Measurements from ENCODE around the gene DCLK1. TPM values are rescaled to one million over a fixed set of nuclear protein-coding genes. Genes with fewer than 3 reads are reported as not detected.

The DCLK1 gene
- total RNA-seq, 4 donors from 2014 or later = 10.0 to 41.1 (median 19.5) TPM

DNA sequence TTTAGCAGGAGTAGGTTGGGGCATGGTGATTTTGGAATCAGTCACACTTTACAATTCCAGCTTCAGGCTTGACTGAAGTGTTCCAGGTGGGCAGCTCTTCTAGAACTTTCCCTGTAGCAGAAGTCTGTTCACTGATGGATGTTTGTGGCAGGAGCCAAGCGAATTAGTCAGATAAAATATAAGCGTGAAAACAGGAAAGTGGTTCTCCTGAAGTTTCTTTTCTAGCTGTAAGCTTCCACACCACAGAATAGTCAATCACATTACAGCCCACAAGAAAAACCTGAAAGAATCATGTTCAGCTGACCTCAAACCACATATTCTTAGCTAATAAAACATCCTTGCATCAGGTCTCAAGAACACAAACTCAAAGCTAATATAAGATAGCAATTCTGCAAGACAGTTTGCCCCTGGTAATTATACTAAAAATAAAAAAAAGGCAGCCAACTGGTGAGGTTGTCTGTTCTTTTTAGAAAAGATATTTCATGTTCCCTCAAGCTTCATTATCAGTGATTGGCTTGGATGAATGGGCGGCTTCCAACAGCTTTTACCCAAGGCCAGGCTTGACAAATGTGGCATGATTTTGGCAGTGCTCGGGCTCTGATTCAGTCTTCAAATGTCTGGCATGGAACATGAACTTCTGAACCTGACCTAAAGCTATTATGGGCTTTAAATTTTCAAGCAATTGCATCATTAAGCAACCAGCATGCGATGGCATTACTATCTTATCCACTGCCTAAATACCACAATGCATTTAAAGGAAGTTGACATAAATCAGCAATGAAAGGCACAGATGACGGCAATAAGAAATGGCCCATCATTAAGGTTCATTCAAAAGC lies 136.8 kb downstream of the DCLK1 start:
- WGBS, 2 donors = 38 to 43% methylated on average over 6 of the region's 6 CpGs
- no peak overlapping the region for H3K4me3 ChIP-seq (ENCODE audit: low read depth, poor library complexity, severe bottlenecking)
- no peak for DNase-seq (ENCODE audit: low spot score in 2 of 2)
- no peak for TF ChIP-seq CTCF (IDR thresholded peaks at IDR 0.05)
- TF ChIP-seq POLR2A (IDR thresholded peaks at IDR 0.05) = no peak
- intact Hi-C loops (cut with DNase I; ENCODE audit: low total_unique reads) = no loop called here

DNA sequence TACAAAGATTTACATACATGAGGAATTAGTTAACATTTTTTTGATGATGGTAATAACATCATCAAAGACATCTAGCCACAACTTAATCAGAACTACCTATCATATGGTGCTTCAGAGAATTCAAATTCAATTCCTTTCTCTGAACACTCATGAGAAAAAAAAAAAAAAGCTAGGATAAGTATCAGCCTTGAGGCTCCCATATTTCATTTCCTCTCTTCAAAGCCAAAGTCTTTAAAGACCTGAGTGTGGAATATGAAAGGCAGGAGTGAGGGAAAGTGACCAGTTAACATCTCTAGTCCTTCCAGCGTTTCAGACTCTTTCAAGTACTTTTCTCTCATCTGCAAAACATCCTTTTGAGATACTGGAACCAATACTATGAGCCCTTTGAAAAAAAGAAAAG lies 137.5 kb downstream of the DCLK1 start:
- 8 to 18% methylated on average over 1 of the region's 1 CpG for WGBS, 2 donors
- intact Hi-C loops (cut with DNase I; ENCODE audit: low total_unique reads) = no loop called here
- H3K4me3 ChIP-seq (ENCODE audit: low read depth, poor library complexity, severe bottlenecking) = no peak overlapping the region
- TF ChIP-seq CTCF (IDR thresholded peaks at IDR 0.05) = no peak
- TF ChIP-seq POLR2A (IDR thresholded peaks at IDR 0.05) = no peak
- no peak for DNase-seq (ENCODE audit: low spot score in 2 of 2)

GRCh38 chr13:35992964-35993363 lies 138.2 kb downstream of the DCLK1 start:
- TF ChIP-seq CTCF (IDR thresholded peaks at IDR 0.05) (no peak), POLR2A (IDR thresholded peaks at IDR 0.05) (no peak)
- H3K4me3 ChIP-seq (ENCODE audit: low read depth, poor library complexity, severe bottlenecking) = no peak overlapping the region
- WGBS, 2 donors = 89% methylated on average over 4 of the region's 4 CpGs
- no peak for DNase-seq (ENCODE audit: low spot score in 2 of 2)
- intact Hi-C loops (cut with DNase I; ENCODE audit: low total_unique reads) = no loop called here

- intact Hi-C loops (cut with DNase I; ENCODE audit: low total_unique reads) = no loop called here
- H3K4me3 ChIP-seq (ENCODE audit: low read depth, poor library complexity, severe bottlenecking) = no peak overlapping the region
- no peak for DNase-seq (ENCODE audit: low spot score in 2 of 2)
- TF ChIP-seq POLR2A (IDR thresholded peaks at IDR 0.05) (no peak), CTCF (IDR thresholded peaks at IDR 0.05) (no peak)
- WGBS, 2 donors = 91 to 95% methylated on average over 3 of the region's 3 CpGs
Observed at GRCh38 chr13:35990196-35990595, 141.0 kb downstream of the DCLK1 start.

DNA sequence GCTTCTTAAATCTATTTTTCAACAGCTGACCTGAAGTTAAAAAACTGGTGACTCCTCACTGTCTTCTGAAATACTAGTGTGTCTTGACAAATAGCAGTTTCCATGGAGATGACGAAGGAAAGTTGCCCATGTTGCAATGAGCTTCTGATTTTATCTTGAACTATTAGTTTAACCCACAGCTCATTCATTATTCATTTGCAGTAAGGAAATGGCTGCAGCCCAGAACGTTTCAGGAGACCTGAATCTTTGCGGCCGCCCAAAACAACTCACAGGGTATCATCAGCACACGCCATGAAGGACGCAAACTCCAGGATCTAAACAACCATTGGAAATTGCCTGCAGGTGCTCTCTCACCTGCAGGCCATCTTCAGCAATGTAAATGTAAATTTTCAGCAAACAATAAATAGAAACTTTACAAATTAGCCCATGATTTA lies 142.5 kb downstream of the DCLK1 start:
- no peak overlapping the region for H3K4me3 ChIP-seq (ENCODE audit: low read depth, poor library complexity, severe bottlenecking)
- TF ChIP-seq POLR2A (IDR thresholded peaks at IDR 0.05) (no peak), CTCF (IDR thresholded peaks at IDR 0.05) (no peak)
- WGBS, 2 donors = 64 to 69% methylated on average over 6 of the region's 6 CpGs
- DNase-seq (ENCODE audit: low spot score in 2 of 2) = no peak
- intact Hi-C loops (cut with DNase I; ENCODE audit: low total_unique reads) = no loop called here

Measured in lower leg skin (tissue), 4 donors.